T-cell (primary cell): ENCODE measurements around the gene ST6GALNAC2. TPM values are rescaled to one million over a fixed set of nuclear protein-coding genes. Genes with fewer than 3 reads are reported as not detected.
A peak's percentile ranks its signal among the peaks of the same experiment; 100 is the strongest.

Experiments used
- ATAC-seq, 4 experiments: fragments of 200-7000 bp in 3 of 4; fragments of 150-1000 bp in 1 of 4; cut with Tn5 transposase; replicated peaks in 1 of 4; 1 replicate in 3 of 4; 2 replicates in 1 of 4; pipeline ENCODE4 v1.10.0; 2021; ENCODE audit warnings: moderate library complexity in 3 of 4, mild to moderate bottlenecking in 2 of 4, moderate number of reproducible peaks in 1 of 4
- CTCF ChIA-PET, 2 donors: fragments of 300-600 bp; sonication (Branson Sonifier 250); formaldehyde crosslinking; loops; one replicate each; lab custom pipeline; 2022; ENCODE audit warnings: antibody characterized with exemption in 2 of 2; lab: Charles Lee
- POLR2A ChIA-PET, 2 donors: fragments of 300-600 bp; sonication (Branson Sonifier 250); formaldehyde crosslinking; loops; one replicate each; lab custom pipeline; 2022; ENCODE audit warnings: antibody characterized with exemption in 2 of 2; lab: Charles Lee
- DNase-seq, 35 experiments: peaks; one replicate each; pipeline versions ENCODE4 v3.0.0 to v3.0.0-alpha.2; 2013 to 2023
- H3K27ac ChIP-seq: one replicate; pipeline ENCODE4 v1.5.1; 2013; ENCODE audit warnings: low read length
- H3K27me3 ChIP-seq, 2 experiments: replicated peaks in 1 of 2; 1 replicate in 1 of 2; 2 replicates in 1 of 2; pipeline versions ENCODE4 v1.6.1 to v1.7.0; 2013; ENCODE audit warnings: low read length in 1 of 2, mixed read lengths in 1 of 2; ENCODE audit not compliant: control insufficient read depth in 2 of 2, insufficient read depth in 2 of 2; ENCODE audit errors: extremely low read depth in 1 of 2
- H3K36me3 ChIP-seq, 2 donors: 1 replicate in 1 of 2; 2 replicates in 1 of 2; pipeline versions ENCODE4 v1.6.1 to v1.7.0; 2013; ENCODE audit warnings: low read length in 1 of 2; ENCODE audit not compliant: control insufficient read depth in 2 of 2, insufficient read depth in 1 of 2; ENCODE audit errors: extremely low read depth in 1 of 2
- H3K4me1 ChIP-seq, 2 experiments: 1 replicate in 1 of 2; 2 replicates in 1 of 2; pipeline versions ENCODE4 v1.6.1 to v1.7.0; 2013; ENCODE audit warnings: low read length in 2 of 2, mixed read lengths in 1 of 2; ENCODE audit not compliant: insufficient read depth in 2 of 2, control insufficient read depth in 1 of 2; ENCODE audit errors: extremely low read depth in 1 of 2
- H3K4me3 ChIP-seq, 2 donors: 1 replicate in 1 of 2; 2 replicates in 1 of 2; pipeline versions ENCODE4 v1.5.1 to v1.7.0; 2013; ENCODE audit warnings: mild to moderate bottlenecking in 2 of 2, low read length in 1 of 2, moderate library complexity in 1 of 2; ENCODE audit not compliant: control insufficient read depth in 1 of 2; ENCODE audit errors: extremely low read depth in 1 of 2
- H3K9me3 ChIP-seq: 2 replicates; pipeline ENCODE4 v1.7.0; 2013
- H3K27ac Mint-ChIP-seq, 2 donors: one replicate each; pipeline ENCODE4 v1.8.0; 2020 to 2021; ENCODE audit warnings: mild to moderate bottlenecking in 2 of 2, mixed read lengths in 2 of 2
- H3K27me3 Mint-ChIP-seq, 2 donors: one replicate each; pipeline ENCODE4 v1.8.0; 2021 to 2022; ENCODE audit warnings: mixed read lengths in 2 of 2
- H3K36me3 Mint-ChIP-seq: one replicate; pipeline ENCODE4 v1.8.0; 2021; ENCODE audit warnings: mixed read lengths
- H3K4me1 Mint-ChIP-seq, 3 donors: one replicate each; pipeline ENCODE4 v1.8.0; 2020 to 2022; ENCODE audit warnings: mixed read lengths in 3 of 3, mild to moderate bottlenecking in 1 of 3
- H3K4me3 Mint-ChIP-seq, 3 donors: one replicate each; pipeline ENCODE4 v1.8.0; 2020 to 2022; ENCODE audit warnings: mild to moderate bottlenecking in 3 of 3, mixed read lengths in 3 of 3, moderate library complexity in 3 of 3
- H3K9me3 Mint-ChIP-seq, 3 donors: one replicate each; pipeline ENCODE4 v1.8.0; 2020 to 2022; ENCODE audit warnings: mixed read lengths in 3 of 3
- WGBS: methylation state at CpG from one replicate; pipeline ENCODE4 v1.1.5; 2013; ENCODE audit warnings: missing lambda C conversion rate; ENCODE audit not compliant: insufficient coverage; 5-methylcytosine and 5-hydroxymethylcytosine counted together
- total RNA-seq, 35 experiments: library from RNA in 6 of 35; stranded (reverse) in 6 of 35; fragments of 120-200 nt in 1 of 35; gene quantifications; one replicate each; pipeline versions ENCODE4 v1.2.1 to v1.2.4 and lab custom pipeline; 2013 to 2026

Gene ST6GALNAC2
- total RNA-seq, 5 donors from 2014 or later (not counting 1 experiment from before 2014, with no cell fraction given) = 0.55 to 4.7 (median 2.1) TPM

DNA sequence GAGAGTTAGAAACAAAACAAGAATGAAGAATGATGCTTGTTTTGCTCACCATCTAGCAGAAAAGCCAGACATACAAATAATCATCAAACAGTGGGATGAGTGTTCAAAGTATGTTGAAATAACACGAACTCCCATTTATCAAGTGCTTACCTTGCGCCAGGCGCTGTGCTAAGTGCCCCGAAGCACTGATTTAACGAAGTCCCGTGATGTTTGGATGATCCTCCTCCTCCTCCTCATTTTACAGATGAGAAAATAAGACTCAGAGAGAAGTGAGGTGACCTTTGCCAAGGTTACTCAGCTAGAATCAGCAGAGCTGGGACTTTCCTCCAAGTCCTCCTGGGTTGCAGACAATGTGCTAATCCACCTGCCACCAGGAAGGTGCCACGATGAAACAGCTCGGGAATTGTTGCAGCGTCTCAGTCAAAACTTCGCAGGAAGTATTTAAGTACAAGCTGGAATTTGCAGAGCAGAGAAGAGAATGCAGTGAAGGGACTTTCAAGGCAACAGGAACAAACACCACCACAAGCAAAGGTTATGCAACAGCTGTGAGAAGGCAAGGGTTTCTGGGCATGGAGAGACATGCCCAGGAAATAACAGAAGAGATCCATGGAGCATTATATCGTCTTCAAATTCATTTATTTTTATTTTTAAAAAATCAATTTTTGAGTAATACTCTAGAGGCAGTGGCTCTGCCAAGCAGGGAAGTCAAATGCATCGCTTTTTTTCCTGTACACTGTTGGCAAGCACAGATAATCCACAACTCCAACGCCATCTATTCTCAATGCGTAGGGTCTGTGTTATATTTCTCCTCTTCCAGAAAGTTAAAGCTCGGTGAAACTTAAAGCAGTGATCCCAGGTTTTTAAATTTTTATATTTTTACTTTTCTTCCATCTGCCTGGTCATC is 34.7 kb downstream of the ST6GALNAC2 start:
- Histone ChIP-seq H3K9me3 (no peaks in the 10 kb centered on the region), H3K27me3 (peaks cover 0 to 4% of the 10 kb centered on the region in 2 experiments), H3K36me3 (no peaks in the 10 kb centered on the region), H3K27ac (no peak overlapping the region), H3K4me1 (peaks cover 0 to 7% of the 10 kb centered on the region in 2 experiments), H3K4me3 (no peak overlapping the region)
- no peak for ATAC-seq
- Mint-ChIP-seq H3K27ac (no peak overlapping the region), H3K4me1 (peaks cover 0 to 12% (median 6%) of the 10 kb centered on the region in 3 donors), H3K4me3 (no peak overlapping the region), H3K36me3 (no peaks in the 10 kb centered on the region), H3K27me3 (no peaks in the 10 kb centered on the region), H3K9me3 (no peaks in the 10 kb centered on the region)
- ChIA-PET POLR2A (no interaction called here), CTCF (interaction anchor here (0.5 to 0.7 kb wide), 3 partner anchors 9 to 88 kb away, joined by 3 to 7 read pairs (median 4); no protein-coding TSS in a partner anchor)
- no peak for DNase-seq
- WGBS = 80% methylated on average over 1 of the region's 15 CpGs

- Mint-ChIP-seq H3K27me3 (peaks cover 0 to 5% of the 10 kb centered on the region in 2 donors), H3K27ac (no peak overlapping the region), H3K4me3 (no peak overlapping the region), H3K4me1 (peaks cover 0 to 5% (median 0%) of the 10 kb centered on the region in 3 donors), H3K9me3 (no peaks in the 10 kb centered on the region), H3K36me3 (no peaks in the 10 kb centered on the region)
- no peaks in the 10 kb centered on the region for H3K36me3 ChIP-seq
- H3K9me3 ChIP-seq = no peaks in the 10 kb centered on the region
- H3K27me3 ChIP-seq = peaks cover 0 to 14% of the 10 kb centered on the region in 2 experiments
- ChIA-PET CTCF (no interaction called here), POLR2A (no interaction called here)
- ATAC-seq (no peak), DNase-seq (no peak)
- no peak overlapping the region for H3K27ac ChIP-seq
- H3K4me3 ChIP-seq = no peak overlapping the region
- WGBS = 94% methylated on average over 3 of the region's 7 CpGs
- H3K4me1 ChIP-seq = peaks cover 0 to 7% of the 10 kb centered on the region in 2 experiments
Observed at GRCh38 chr17:76549539-76549938, 36.1 kb downstream of the ST6GALNAC2 start.

- H3K4me3 Mint-ChIP-seq = no peak overlapping the region
- no peaks in the 10 kb centered on the region for H3K9me3 Mint-ChIP-seq
- Histone ChIP-seq H3K9me3 (no peaks in the 10 kb centered on the region), H3K4me3 (no peak overlapping the region), H3K4me1 (peaks cover 0 to 7% of the 10 kb centered on the region in 2 experiments), H3K36me3 (no peaks in the 10 kb centered on the region), H3K27ac (no peak overlapping the region), H3K27me3 (peaks cover 0 to 18% of the 10 kb centered on the region in 2 experiments)
- 85% methylated on average over 2 of the region's 9 CpGs for WGBS
- peaks cover 0 to 5% of the 10 kb centered on the region in 2 donors for H3K27me3 Mint-ChIP-seq
- peaks cover 0 to 4% (median 0%) of the 10 kb centered on the region in 3 donors for H3K4me1 Mint-ChIP-seq
- no peaks in the 10 kb centered on the region for H3K36me3 Mint-ChIP-seq
- POLR2A ChIA-PET = no interaction called here
- no peak for DNase-seq
- ATAC-seq = no peak
- no peak overlapping the region for H3K27ac Mint-ChIP-seq
- CTCF ChIA-PET = no interaction called here
Observed at GRCh38 chr17:76549215-76549518, 36.5 kb downstream of the ST6GALNAC2 start.

GRCh38 chr17:76548378-76549214 is 37.1 kb downstream of the ST6GALNAC2 start:
- Mint-ChIP-seq H3K9me3 (no peaks in the 10 kb centered on the region), H3K36me3 (no peaks in the 10 kb centered on the region), H3K4me3 (no peak overlapping the region), H3K27ac (no peak overlapping the region), H3K4me1 (peaks cover 0 to 4% (median 0%) of the 10 kb centered on the region in 3 donors), H3K27me3 (peaks cover 6 to 11% of the 10 kb centered on the region in 2 donors)
- ChIA-PET POLR2A (no interaction called here), CTCF (no interaction called here)
- H3K9me3 ChIP-seq = no peaks in the 10 kb centered on the region
- ATAC-seq (no peak), DNase-seq (no peak)
- peaks cover 0 to 7% of the 10 kb centered on the region in 2 experiments for H3K4me1 ChIP-seq
- no peaks in the 10 kb centered on the region for H3K36me3 ChIP-seq
- WGBS = 82% methylated on average over 7 of the region's 9 CpGs
- no peak overlapping the region for H3K4me3 ChIP-seq
- no peak overlapping the region for H3K27ac ChIP-seq
- peaks cover 0 to 24% of the 10 kb centered on the region in 2 experiments for H3K27me3 ChIP-seq

DNA sequence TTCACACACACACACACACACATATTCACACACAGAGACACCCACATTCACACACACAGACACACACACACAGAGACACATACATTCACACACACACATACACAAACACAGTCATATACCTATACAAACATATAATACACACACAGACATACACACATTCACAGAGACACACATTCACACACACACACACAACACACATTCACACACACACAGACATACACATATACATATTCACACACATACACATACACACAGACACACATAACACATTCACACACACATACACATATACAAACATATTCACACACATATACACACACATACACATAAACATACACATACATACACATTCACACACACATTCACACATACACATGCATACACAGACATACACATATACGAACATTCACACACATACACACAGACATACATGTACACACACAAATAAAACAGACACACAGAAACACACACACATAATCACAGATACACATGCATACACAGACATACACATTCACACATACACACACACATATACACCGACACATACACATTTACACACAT is 37.9 kb downstream of the ST6GALNAC2 start:
- no peak for ATAC-seq
- CTCF ChIA-PET = interaction anchor here in 1 of 2 donors (2.8 kb wide), 1 partner anchor 24 kb away, joined by 13 read pairs; no protein-coding TSS in a partner anchor

GRCh38 chr17:76547183-76547641 is 38.4 kb downstream of the ST6GALNAC2 start:
- ATAC-seq (peak; percentile 80 to 94 (median 87)), DNase-seq (peak in 34 of 35 experiments; percentile 11 to 79 (median 54))
- CTCF ChIA-PET = interaction anchor here (0.6 to 2.8 kb wide), 5 partner anchors 23 to 595 kb away, joined by 3 to 13 read pairs (median 4); no protein-coding TSS in a partner anchor
- Histone ChIP-seq H3K27me3 (peaks cover 0 to 37% of the 10 kb centered on the region in 2 experiments), H3K27ac (no peak overlapping the region), H3K9me3 (no peaks in the 10 kb centered on the region), H3K36me3 (no peaks in the 10 kb centered on the region), H3K4me3 (no peak overlapping the region), H3K4me1 (peaks cover 0 to 7% of the 10 kb centered on the region in 2 experiments)
- Mint-ChIP-seq H3K9me3 (no peaks in the 10 kb centered on the region), H3K36me3 (no peaks in the 10 kb centered on the region), H3K27me3 (peaks cover 6 to 17% of the 10 kb centered on the region in 2 donors), H3K27ac (no peak overlapping the region), H3K4me1 (peaks cover 0 to 4% (median 0%) of the 10 kb centered on the region in 3 donors), H3K4me3 (no peak overlapping the region)
- POLR2A ChIA-PET = no interaction called here
- WGBS = 30% methylated on average over 2 of the region's 3 CpGs

More for the DNA sequence above, 37.9 kb downstream of the ST6GALNAC2 start:
- Mint-ChIP-seq H3K9me3 (no peaks in the 10 kb centered on the region), H3K4me1 (peaks cover 0 to 4% (median 0%) of the 10 kb centered on the region in 3 donors), H3K27me3 (peaks cover 6 to 13% of the 10 kb centered on the region in 2 donors), H3K4me3 (no peak overlapping the region), H3K27ac (no peak overlapping the region), H3K36me3 (no peaks in the 10 kb centered on the region)
- POLR2A ChIA-PET = no interaction called here
- DNase-seq = no peak
- H3K4me3 ChIP-seq = no peak overlapping the region
- WGBS = 73% methylated on average over 1 of the region's 2 CpGs
- peaks cover 0 to 32% of the 10 kb centered on the region in 2 experiments for H3K27me3 ChIP-seq
- H3K27ac ChIP-seq = no peak overlapping the region
- no peaks in the 10 kb centered on the region for H3K36me3 ChIP-seq
- no peaks in the 10 kb centered on the region for H3K9me3 ChIP-seq
- H3K4me1 ChIP-seq = peaks cover 0 to 7% of the 10 kb centered on the region in 2 experiments
